A549 (cell line): ENCODE results near the gene CDC42BPG. TPM values are rescaled to one million over a fixed set of nuclear protein-coding genes. Genes with fewer than 3 reads are reported as not detected.

Source experiments
- ATAC-seq, 2 experiments: fragments of 200-7000 bp in 1 of 2; fragments of >200 bp in 1 of 2; cut with Nextera tagmentation in 1 of 2; cut with Tn5 transposase in 1 of 2; 3 replicates each; pipeline versions ENCODE4 v1.8.0 to v1.9.1; 2018 to 2020; ENCODE audit warnings: mild to moderate bottlenecking in 1 of 2, moderate library complexity in 1 of 2
- CTCF ChIA-PET: fragments of 300-600 bp; sonication (Branson Sonifier 250); formaldehyde crosslinking; extraction: SDS; loops from one replicate; lab custom pipeline; 2021; ENCODE audit warnings: antibody characterized with exemption, inconsistent platforms; lab: Yijun Ruan, JAX
- POLR2A ChIA-PET: fragments of 350-600 bp; formaldehyde crosslinking; extraction: SDS; loops from one replicate; lab custom pipeline; 2021; ENCODE audit warnings: antibody characterized with exemption, inconsistent platforms; lab: Yijun Ruan, JAX
- DNase-seq, 2 experiments: peaks; one replicate each; pipeline versions ENCODE4 v3.0.0 to v3.0.0-alpha.2; 2011 to 2016; ENCODE audit warnings: low read depth in 1 of 2, low spot score in 1 of 2
- FAIRE-seq: peaks from 2 replicates; lab custom pipeline; 2011; peaks lifted over from hg19 to GRCh38; lab: Jason Lieb, UNC
- H3K27ac ChIP-seq, 2 experiments: fragments of >200 bp; sonication (Bioruptor Twin); formaldehyde crosslinking; 3 replicates each; pipeline ENCODE4 v1.5.1; 2016 to 2017
- H3K4me1 ChIP-seq: fragments of >200 bp; sonication (Bioruptor Twin); formaldehyde crosslinking; 3 replicates; pipeline ENCODE4 v1.6.1; 2016
- H3K4me2 ChIP-seq: fragments of >200 bp; sonication (Bioruptor Twin); formaldehyde crosslinking; 3 replicates; pipeline ENCODE4 v1.6.1; 2016
- H3K4me3 ChIP-seq: fragments of >200 bp; sonication (Bioruptor Twin); formaldehyde crosslinking; 3 replicates; pipeline ENCODE4 v1.5.1; 2016
- H3K9me3 ChIP-seq: fragments of >200 bp; sonication (Bioruptor Twin); formaldehyde crosslinking; 3 replicates; pipeline ENCODE4 v1.6.1; 2016
- ATOH8 ChIP-seq: fragments of 250-450 bp; sonication (Bioruptor Pico); IDR thresholded peaks from 2 replicates; pipeline ENCODE4 v1.5.0; 2020; ENCODE audit warnings: low read depth, mild to moderate bottlenecking, moderate library complexity
- BHLHE40 ChIP-seq: IDR thresholded peaks from 2 replicates; pipeline ENCODE4 v1.6.1; 2012; ENCODE audit warnings: low read depth, low read length, inconsistent platforms
- CBX2 ChIP-seq: fragments of 200-600 bp; sonication (generic); IDR thresholded peaks from 2 replicates; pipeline ENCODE4 v1.6.1; 2016; ENCODE audit warnings: low read depth, mild to moderate bottlenecking, borderline replicate concordance
- CBX8 ChIP-seq: fragments of 200-600 bp; sonication (generic); IDR thresholded peaks from 2 replicates; pipeline ENCODE4 v1.6.1; 2016
- CEBPB ChIP-seq, 2 experiments: fragments of >200 bp in 1 of 2; sonication (Bioruptor Twin) in 1 of 2; formaldehyde crosslinking in 1 of 2; IDR thresholded peaks; 2 replicates each; pipeline ENCODE4 v1.6.1; 2012 to 2016
- CHD2 ChIP-seq: fragments of 150-350 bp; IDR thresholded peaks from 2 replicates; pipeline ENCODE4 v1.6.1; 2014; ENCODE audit warnings: low read length; ENCODE audit not compliant: partially characterized antibody
- CHD4 ChIP-seq: fragments of 200-600 bp; sonication (generic); IDR thresholded peaks from 2 replicates; pipeline ENCODE4 v1.6.1; 2016; ENCODE audit warnings: antibody characterized with exemption, mild to moderate bottlenecking, borderline replicate concordance
- ESRRA ChIP-seq: fragments of 150-350 bp; IDR thresholded peaks from 2 replicates; pipeline ENCODE4 v1.6.1; 2014; ENCODE audit warnings: mild to moderate bottlenecking, low read length, borderline replicate concordance
- FOSB ChIP-seq: fragments of 250-450 bp; sonication (Bioruptor Pico); IDR thresholded peaks from 2 replicates; pipeline ENCODE4 v1.5.0; 2020; ENCODE audit warnings: mild to moderate bottlenecking, moderate library complexity
- FOSL2 ChIP-seq, 2 experiments: fragments of 450-650 bp in 1 of 2; fragments of >200 bp in 1 of 2; sonication (Bioruptor Twin) in 1 of 2; formaldehyde crosslinking; IDR thresholded peaks; 2 replicates each; pipeline versions ENCODE4 v1.5.0 to v1.6.1; 2016 to 2020; ENCODE audit warnings: mild to moderate bottlenecking in 1 of 2, moderate library complexity in 1 of 2
- FOXS1 ChIP-seq: fragments of 250-450 bp; sonication (Bioruptor Pico); IDR thresholded peaks from 2 replicates; pipeline ENCODE4 v1.5.0; 2020; ENCODE audit warnings: mild to moderate bottlenecking, moderate library complexity
- GATA3 ChIP-seq: IDR thresholded peaks from 2 replicates; pipeline ENCODE4 v1.6.1; 2012; ENCODE audit warnings: borderline replicate concordance
- HMGXB4 ChIP-seq: fragments of 250-450 bp; sonication (Bioruptor Pico); IDR thresholded peaks from 2 replicates; pipeline ENCODE4 v1.5.0; 2021; ENCODE audit warnings: mild to moderate bottlenecking, moderate library complexity, borderline replicate concordance
- HOXA7 ChIP-seq: fragments of 250-450 bp; sonication (Bioruptor Pico); IDR thresholded peaks from 2 replicates; pipeline ENCODE4 v1.5.0; 2020; ENCODE audit warnings: mild to moderate bottlenecking, moderate library complexity
- HOXB13 ChIP-seq: fragments of 250-450 bp; sonication (Bioruptor Pico); IDR thresholded peaks from 2 replicates; pipeline ENCODE4 v1.5.0; 2020; ENCODE audit warnings: low read depth, mild to moderate bottlenecking, moderate library complexity
- HOXB5 ChIP-seq: fragments of 250-450 bp; sonication (Bioruptor Pico); IDR thresholded peaks from 2 replicates; pipeline ENCODE4 v1.5.0; 2020; ENCODE audit warnings: mild to moderate bottlenecking, moderate library complexity
- JUN ChIP-seq, 2 experiments: fragments of >200 bp; sonication (Bioruptor Twin); formaldehyde crosslinking; IDR thresholded peaks; 2 replicates in 1 of 2; 3 replicates in 1 of 2; pipeline ENCODE4 v1.6.1; 2016 to 2017
- JUNB ChIP-seq: fragments of >200 bp; sonication (Bioruptor Twin); formaldehyde crosslinking; IDR thresholded peaks from 2 replicates; pipeline ENCODE4 v1.6.1; 2016
- KDM5A ChIP-seq: fragments of 200-600 bp; sonication (generic); IDR thresholded peaks from 2 replicates; pipeline ENCODE4 v1.6.1; 2016; ENCODE audit warnings: antibody characterized with exemption, mild to moderate bottlenecking
- MAFK ChIP-seq: fragments of 450-650 bp; IDR thresholded peaks from 2 replicates; pipeline ENCODE4 v1.6.1; 2014; ENCODE audit not compliant: partially characterized antibody
- MAX ChIP-seq: IDR thresholded peaks from 2 replicates; pipeline ENCODE4 v1.6.1; 2012
- MAZ ChIP-seq: fragments of 150-350 bp; IDR thresholded peaks from 2 replicates; pipeline ENCODE4 v1.6.1; 2014; ENCODE audit warnings: antibody characterized with exemption, low read depth, low read length, borderline replicate concordance
- MYC ChIP-seq: IDR thresholded peaks from 2 replicates; pipeline ENCODE4 v1.6.1; 2012; ENCODE audit warnings: mild to moderate bottlenecking, inconsistent platforms, low read length, improper control_type of control experiment, borderline replicate concordance
- NFE2L2 ChIP-seq: fragments of 150-350 bp; conservative IDR thresholded peaks from 2 replicates; pipeline ENCODE4 v1.6.1; 2014; ENCODE audit warnings: low read length
- NR3C1 ChIP-seq: fragments of >200 bp; sonication (Bioruptor Twin); formaldehyde crosslinking; IDR thresholded peaks from 3 replicates; pipeline ENCODE4 v1.6.1; 2017
- PHF8 ChIP-seq: fragments of 200-600 bp; sonication (generic); IDR thresholded peaks from 2 replicates; pipeline ENCODE4 v1.6.1; 2016; ENCODE audit warnings: low read depth, mild to moderate bottlenecking, antibody characterized with exemption, moderate library complexity, borderline replicate concordance
- POLR2A ChIP-seq: IDR thresholded peaks from 2 replicates; pipeline ENCODE4 v1.6.1; 2012; ENCODE audit warnings: mild to moderate bottlenecking, low read length
- POLR2AphosphoS2 ChIP-seq: conservative IDR thresholded peaks from 2 replicates; pipeline ENCODE4 v1.6.1; 2012; ENCODE audit warnings: low read length, improper control_type of control experiment, inconsistent platforms
- RAD21 ChIP-seq, 2 experiments: fragments of >200 bp in 1 of 2; sonication (Bioruptor Twin) in 1 of 2; formaldehyde crosslinking in 1 of 2; IDR thresholded peaks in 1 of 2; conservative IDR thresholded peaks in 1 of 2; 2 replicates in 1 of 2; 3 replicates in 1 of 2; pipeline ENCODE4 v1.6.1; 2012 to 2018; ENCODE audit warnings: inconsistent platforms in 1 of 2
- RARB ChIP-seq: fragments of 250-450 bp; sonication (Bioruptor Pico); IDR thresholded peaks from 2 replicates; pipeline ENCODE4 v1.8.0; 2021; ENCODE audit warnings: mild to moderate bottlenecking, moderate library complexity
- RCOR1 ChIP-seq: fragments of 150-350 bp; IDR thresholded peaks from 2 replicates; pipeline ENCODE4 v1.6.1; 2014; ENCODE audit warnings: antibody characterized with exemption, low read length, low read depth
- SMC3 ChIP-seq: fragments of >200 bp; sonication (Bioruptor Twin); formaldehyde crosslinking; IDR thresholded peaks from 3 replicates; pipeline ENCODE4 v1.6.1; 2018; ENCODE audit warnings: inconsistent platforms
- SREBF2 ChIP-seq: fragments of 450-650 bp; IDR thresholded peaks from 2 replicates; pipeline ENCODE4 v1.6.1; 2014; ENCODE audit warnings: mild to moderate bottlenecking, moderate library complexity
- TP53 ChIP-seq: fragments of 250-450 bp; sonication (Bioruptor Pico); IDR thresholded peaks from 2 replicates; pipeline ENCODE4 v1.5.0; 2021; ENCODE audit warnings: mild to moderate bottlenecking, moderate library complexity
- USF2 ChIP-seq: fragments of 450-650 bp; IDR thresholded peaks from 2 replicates; pipeline ENCODE4 v1.6.1; 2014; ENCODE audit warnings: antibody characterized with exemption
- ZNF302 ChIP-seq: fragments of 250-450 bp; sonication (Bioruptor Pico); IDR thresholded peaks from 2 replicates; pipeline ENCODE4 v1.9.0; 2021; ENCODE audit warnings: inconsistent platforms, mild to moderate bottlenecking, moderate library complexity
- ZSCAN20 ChIP-seq: fragments of 250-450 bp; sonication (Bioruptor Pico); IDR thresholded peaks from 2 replicates; pipeline ENCODE4 v1.8.0; 2022; ENCODE audit warnings: mild to moderate bottlenecking, moderate library complexity
- WGBS: methylation state at CpG from one replicate; pipeline ENCODE4 v1.1.6; 2017; ENCODE audit errors: missing lambda C conversion rate; 5-methylcytosine and 5-hydroxymethylcytosine counted together
- polyA plus RNA-seq, 4 experiments: library from polyadenylated mRNA; depleted of rRNA in 3 of 4; stranded (reverse); fragments of >200 nt; fragmentation: RNase III in 1 of 4; extraction: RNeasy Plus Mini Kit Qiagen cat#74134 plus additional on column Dnase treatment in 1 of 4; gene quantifications; 2 replicates in 3 of 4; 3 replicates in 1 of 4; pipeline ENCODE4 v1.2.3, GENCODE V29; 2011 to 2017

The CDC42BPG gene
- polyA plus RNA-seq, 2 of the 4 experiments (the other 2 are of a cell fraction), result 0.35 to 1.0 TPM

DNA sequence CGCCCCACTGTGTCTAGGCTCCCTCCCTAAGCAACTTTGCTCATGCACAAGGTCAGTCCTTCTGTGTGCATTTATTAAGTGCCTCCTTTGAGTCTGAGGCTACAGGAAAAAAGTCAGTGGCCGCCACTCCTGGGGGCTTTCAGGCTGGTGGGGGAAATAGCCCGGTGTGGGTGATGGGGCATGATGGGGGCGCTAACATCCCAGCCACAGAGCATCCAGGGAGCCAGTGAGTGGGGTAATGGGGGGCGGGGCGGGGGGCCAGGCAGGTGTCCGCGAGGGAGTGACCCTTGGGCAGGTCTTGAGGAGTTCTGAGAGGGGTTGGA is 43.9 kb upstream of the CDC42BPG start (continued):
- no peak for TF ChIP-seq USF2
- TF ChIP-seq ATOH8, result no peak
- no peak for TF ChIP-seq FOSL2 (IDR thresholded peaks at IDR 0.05)
- no peak for TF ChIP-seq FOSL2 (CRISPR knock-in tag; IDR thresholded peaks at IDR 0.05)
- TF ChIP-seq HOXB13 (CRISPR knock-in tag), result no peak
- no peak for TF ChIP-seq HOXA7 (CRISPR knock-in tag)
- no peak for TF ChIP-seq CEBPB (IDR thresholded peaks at IDR 0.05)

DNA sequence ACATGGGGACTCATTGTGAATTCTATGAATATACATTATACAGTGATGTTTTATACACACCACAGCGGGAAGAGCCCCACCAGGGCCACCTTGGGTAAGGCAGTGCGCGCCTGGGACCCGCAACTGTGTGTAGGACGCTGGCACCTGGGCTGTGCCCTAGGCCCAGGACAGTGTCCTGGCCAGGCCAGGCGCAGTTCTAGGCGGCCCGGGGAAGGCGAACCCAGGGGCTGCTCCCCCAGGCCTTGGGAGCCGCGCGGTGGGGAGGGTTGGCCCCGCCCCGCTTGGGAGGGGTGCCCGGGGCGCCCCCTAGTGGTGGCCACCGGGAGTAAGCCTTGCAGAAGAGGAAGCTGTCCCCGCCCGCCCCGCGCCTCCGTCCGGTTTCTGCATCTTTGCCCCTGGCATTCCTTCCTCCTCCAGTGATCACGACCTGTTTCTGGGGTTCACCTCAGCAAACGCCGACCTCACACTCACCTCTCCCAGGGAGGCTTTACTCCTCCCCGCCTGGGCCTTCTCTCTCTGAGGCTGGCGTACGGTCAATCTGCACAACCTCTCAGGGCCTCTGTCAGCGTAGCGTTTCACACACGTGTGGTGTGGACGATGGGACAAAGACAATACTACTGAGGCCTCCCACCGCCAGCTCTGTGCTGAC is 43.4 kb upstream of the CDC42BPG start:
- ATAC-seq (peak; percentile 50 to 76), DNase-seq (peak; percentile 66 to 80), FAIRE-seq (no peak)
- H3K9me3 ChIP-seq, result no peaks in the 10 kb centered on the region
- WGBS, result 14% methylated on average over 20 of the region's 34 CpGs
- CTCF ChIA-PET, result interaction anchor here (0.6 to 31.5 kb wide), 29 partner anchors 9 to 630 kb away, joined by 3 to 1607 read pairs (median 4); partner anchors contain the start of genes ARL2, CDC42BPG, EHD1 and PPP2R5B
- POLR2A ChIA-PET, result interaction anchor here (0.6 to 1.4 kb wide), 4 partner anchors 9 to 109 kb away, joined by 4 to 9 read pairs (median 7); partner anchors contain the start of gene EHD1
- peak overlapping the region; percentile 7; the same call in 1 of the 3 replicates for H3K4me3 ChIP-seq
- peak overlapping the region; percentile 85 for H3K4me2 ChIP-seq
- peaks cover 74% of the 10 kb centered on the region for H3K4me1 ChIP-seq
- H3K27ac ChIP-seq, result peak overlapping the region; percentile 92 to 97
- TF ChIP-seq JUN (IDR thresholded peaks at IDR 0.05), result peak in 1 of 2 experiments; percentile 59; a peak in 2 of 5 replicates
- TF ChIP-seq JUNB, result no peak
- no peak for TF ChIP-seq RCOR1
- no peak for TF ChIP-seq MYC
- no peak for TF ChIP-seq MAFK
- TF ChIP-seq RARB (CRISPR knock-in tag), result no peak
- TF ChIP-seq NFE2L2, result no peak
- no peak for TF ChIP-seq FOSL2 (IDR thresholded peaks at IDR 0.05)
- no peak; the same call in 1 of the 2 replicates for TF ChIP-seq FOSL2 (CRISPR knock-in tag; IDR thresholded peaks at IDR 0.05)
- TF ChIP-seq ZNF302 (CRISPR knock-in tag), result 0 out of 2 replicates have a peak, but pooled peaks have one; percentile 37
- no peak for TF ChIP-seq BHLHE40
- TF ChIP-seq HOXB5 (CRISPR knock-in tag), result 0 out of 2 replicates have a peak, but pooled peaks have one; percentile 10
- no peak for TF ChIP-seq TP53
- no peak; the same call in 1 of the 2 replicates for TF ChIP-seq PHF8
- TF ChIP-seq FOSB (CRISPR knock-in tag), result no peak
- TF ChIP-seq ESRRA, result no peak
- no peak for TF ChIP-seq POLR2AphosphoS2
- TF ChIP-seq SREBF2, result no peak
- peak; percentile 54; the same call in 1 of the 2 replicates for TF ChIP-seq MAX
- TF ChIP-seq GATA3, result no peak
- no peak for TF ChIP-seq CBX2
- TF ChIP-seq FOXS1 (CRISPR knock-in tag), result no peak
- no peak for TF ChIP-seq HMGXB4
- peak; percentile 72 for TF ChIP-seq SMC3
- TF ChIP-seq CBX8, result no peak
- TF ChIP-seq KDM5A, result no peak
- TF ChIP-seq NR3C1, result no peak
- no peak for TF ChIP-seq CHD2
- TF ChIP-seq USF2, result no peak
- TF ChIP-seq ZSCAN20, result no peak
- peak; percentile 88; the same call in 1 of the 2 replicates for TF ChIP-seq MAZ
- TF ChIP-seq CHD4, result no peak
- TF ChIP-seq POLR2A, result peak; percentile 30
- peak; percentile 43 to 60 for TF ChIP-seq RAD21 (conservative IDR thresholded peaks at IDR 0.05 in 1 of 2, IDR thresholded peaks at IDR 0.05 in 1 of 2)
